GM18526 (cell line): Measurements from ENCODE around the gene WWOX.

Experiments
- POLR2A ChIP-seq: IDR thresholded peaks from 3 replicates; pipeline ENCODE4 v1.6.1; 2011; ENCODE audit not compliant: insufficient read length; ENCODE audit errors: extremely low read depth

Gene WWOX

GRCh38 chr16:78325468-78326352 is 226.3 kb downstream of the WWOX start:
- TF ChIP-seq POLR2A = no peak

- no peak for TF ChIP-seq POLR2A
Measured at GRCh38 chr16:78326731-78327130, 227.3 kb downstream of the WWOX start.

GRCh38 chr16:78331731-78332130 is 232.3 kb downstream of the WWOX start:
- TF ChIP-seq POLR2A = no peak

- no peak for TF ChIP-seq POLR2A
Measured at GRCh38 chr16:78333808-78334207, 234.4 kb downstream of the WWOX start.

- no peak for TF ChIP-seq POLR2A
Measured at GRCh38 chr16:78340590-78340989, 241.1 kb downstream of the WWOX start.

- no peak for TF ChIP-seq POLR2A
Measured at GRCh38 chr16:78348068-78348467, 248.6 kb downstream of the WWOX start.

GRCh38 chr16:78348886-78349285 is 249.4 kb downstream of the WWOX start:
- TF ChIP-seq POLR2A = no peak

- TF ChIP-seq POLR2A = no peak
Measured at GRCh38 chr16:78352184-78352583, 252.7 kb downstream of the WWOX start.

- TF ChIP-seq POLR2A = no peak
Measured at GRCh38 chr16:78353640-78354275, 254.3 kb downstream of the WWOX start.

GRCh38 chr16:78362524-78363135 is 263.2 kb downstream of the WWOX start:
- TF ChIP-seq POLR2A = no peak

- TF ChIP-seq POLR2A = no peak
Measured at GRCh38 chr16:78363843-78364555, 264.5 kb downstream of the WWOX start.

GRCh38 chr16:78364556-78364880 is 265.1 kb downstream of the WWOX start:
- TF ChIP-seq POLR2A = no peak

- no peak for TF ChIP-seq POLR2A
Measured at GRCh38 chr16:78365366-78365765, 265.9 kb downstream of the WWOX start.

GRCh38 chr16:78368121-78369102 is 269.0 kb downstream of the WWOX start:
- TF ChIP-seq POLR2A = no peak
